ENCODE results near the gene PLCXD3. TPM values are rescaled to one million over a fixed set of nuclear protein-coding genes. Genes with fewer than 3 reads are reported as not detected.

Gene PLCXD3
- total RNA-seq, 1 experiment from 2014 or later, result 0.04 TPM

DNA sequence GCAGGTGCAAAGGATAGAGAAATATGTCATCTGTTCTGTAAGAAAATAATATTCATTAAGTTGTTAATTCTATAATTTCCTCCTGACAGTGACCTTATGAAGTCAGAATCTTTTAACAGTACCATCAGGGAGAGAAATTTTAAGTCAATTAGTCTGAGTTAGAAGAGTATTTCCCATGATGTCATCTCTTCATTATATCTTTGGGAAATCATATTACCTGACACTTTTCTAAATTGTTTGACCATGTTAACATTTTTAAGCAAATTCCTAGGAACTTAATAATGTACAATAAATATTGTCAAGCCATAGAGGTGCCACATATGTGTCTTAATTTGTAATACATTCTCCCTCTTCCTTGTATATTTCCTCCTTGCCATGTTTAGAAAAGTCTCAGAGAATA is 172.7 kb downstream of the PLCXD3 start:
- no peaks in the 10 kb centered on the region for H3K27me3 Mint-ChIP-seq (ENCODE audit: low read depth)
- H3K4me1 Mint-ChIP-seq, result peaks cover 18% of the 10 kb centered on the region
- POLR2A ChIA-PET, result no interaction called here
- no peak overlapping the region for H3K4me3 Mint-ChIP-seq
- no peaks in the 10 kb centered on the region for H3K36me3 Mint-ChIP-seq
- H3K27ac Mint-ChIP-seq, result no peak overlapping the region
- CTCF ChIA-PET, result no interaction called here
- no peak for DNase-seq (ENCODE audit: low spot score)
- ATAC-seq, result no peak
- TF ChIP-seq, protein P1, sequence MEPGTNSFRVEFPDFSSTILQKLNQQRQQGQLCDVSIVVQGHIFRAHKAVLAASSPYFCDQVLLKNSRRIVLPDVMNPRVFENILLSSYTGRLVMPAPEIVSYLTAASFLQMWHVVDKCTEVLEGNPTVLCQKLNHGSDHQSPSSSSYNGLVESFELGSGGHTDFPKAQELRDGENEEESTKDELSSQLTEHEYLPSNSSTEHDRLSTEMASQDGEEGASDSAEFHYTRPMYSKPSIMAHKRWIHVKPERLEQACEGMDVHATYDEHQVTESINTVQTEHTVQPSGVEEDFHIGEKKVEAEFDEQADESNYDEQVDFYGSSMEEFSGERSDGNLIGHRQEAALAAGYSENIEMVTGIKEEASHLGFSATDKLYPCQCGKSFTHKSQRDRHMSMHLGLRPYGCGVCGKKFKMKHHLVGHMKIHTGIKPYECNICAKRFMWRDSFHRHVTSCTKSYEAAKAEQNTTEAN (CRISPR knock-in tag; IDR thresholded peaks at IDR 0.05), result no peak
- no peak for TF ChIP-seq NFYB (CRISPR knock-in tag; conservative IDR thresholded peaks at IDR 0.05; ENCODE audit: low read depth)
- TF ChIP-seq ZNF121 (CRISPR knock-in tag; IDR thresholded peaks at IDR 0.05), result no peak
- no peak for TF ChIP-seq NR2C2 (CRISPR knock-in tag; IDR thresholded peaks at IDR 0.05)
- no peak for TF ChIP-seq ZNF317 (CRISPR knock-in tag; IDR thresholded peaks at IDR 0.05; ENCODE audit: borderline replicate concordance, low read depth)
- TF ChIP-seq EMX1 (CRISPR knock-in tag; IDR thresholded peaks at IDR 0.05), result no peak
- TF ChIP-seq SOX15 (CRISPR knock-in tag; IDR thresholded peaks at IDR 0.05), result no peak
- TF ChIP-seq FOXJ3 (CRISPR knock-in tag; IDR thresholded peaks at IDR 0.05; ENCODE audit: borderline replicate concordance), result no peak
- TF ChIP-seq, protein P2, sequence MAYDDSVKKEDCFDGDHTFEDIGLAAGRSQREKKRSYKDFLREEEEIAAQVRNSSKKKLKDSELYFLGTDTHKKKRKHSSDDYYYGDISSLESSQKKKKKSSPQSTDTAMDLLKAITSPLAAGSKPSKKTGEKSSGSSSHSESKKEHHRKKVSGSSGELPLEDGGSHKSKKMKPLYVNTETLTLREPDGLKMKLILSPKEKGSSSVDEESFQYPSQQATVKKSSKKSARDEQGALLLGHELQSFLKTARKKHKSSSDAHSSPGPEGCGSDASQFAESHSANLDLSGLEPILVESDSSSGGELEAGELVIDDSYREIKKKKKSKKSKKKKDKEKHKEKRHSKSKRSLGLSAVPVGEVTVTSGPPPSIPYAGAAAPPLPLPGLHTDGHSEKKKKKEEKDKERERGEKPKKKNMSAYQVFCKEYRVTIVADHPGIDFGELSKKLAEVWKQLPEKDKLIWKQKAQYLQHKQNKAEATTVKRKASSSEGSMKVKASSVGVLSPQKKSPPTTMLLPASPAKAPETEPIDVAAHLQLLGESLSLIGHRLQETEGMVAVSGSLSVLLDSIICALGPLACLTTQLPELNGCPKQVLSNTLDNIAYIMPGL (CRISPR knock-in tag; IDR thresholded peaks at IDR 0.05), result no peak
- no peaks in the 10 kb centered on the region for H3K9me3 Mint-ChIP-seq

DNA sequence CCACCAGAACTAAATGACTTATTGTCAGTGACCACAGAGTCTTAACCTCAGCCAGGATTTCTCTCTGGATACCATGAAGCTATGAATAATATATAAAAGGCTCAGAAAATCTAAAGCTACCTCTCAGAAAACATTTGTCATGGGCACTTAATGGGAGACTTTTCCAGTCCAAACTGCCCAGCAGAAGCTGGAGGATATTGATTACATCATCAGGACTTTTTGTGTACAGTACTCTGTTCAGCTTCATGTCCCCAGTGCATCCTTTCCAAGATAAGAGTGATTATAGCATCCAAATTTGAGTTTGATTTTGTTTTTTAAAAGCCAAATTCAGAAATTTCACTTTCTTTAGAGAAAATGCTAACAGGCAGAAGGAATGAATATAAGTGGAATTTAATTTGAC is 173.2 kb downstream of the PLCXD3 start:
- ATAC-seq (no peak), DNase-seq (ENCODE audit: low spot score) (no peak)
- no peaks in the 10 kb centered on the region for H3K27me3 Mint-ChIP-seq (ENCODE audit: low read depth)
- no peaks in the 10 kb centered on the region for H3K9me3 Mint-ChIP-seq
- H3K4me3 Mint-ChIP-seq, result no peak overlapping the region
- H3K4me1 Mint-ChIP-seq, result peaks cover 18% of the 10 kb centered on the region
- POLR2A ChIA-PET, result no interaction called here
- H3K36me3 Mint-ChIP-seq, result no peaks in the 10 kb centered on the region
- CTCF ChIA-PET, result no interaction called here
- H3K27ac Mint-ChIP-seq, result no peak overlapping the region
- TF ChIP-seq TP53 (CRISPR knock-in tag; IDR thresholded peaks at IDR 0.05), result no peak
- TF ChIP-seq CREB1 (CRISPR knock-in tag; IDR thresholded peaks at IDR 0.05), result no peak
- TF ChIP-seq SMAD3 (CRISPR knock-in tag; IDR thresholded peaks at IDR 0.05; ENCODE audit: borderline replicate concordance), result no peak
- TF ChIP-seq JUN (CRISPR knock-in tag; IDR thresholded peaks at IDR 0.05), result no peak
- TF ChIP-seq, protein P3, sequence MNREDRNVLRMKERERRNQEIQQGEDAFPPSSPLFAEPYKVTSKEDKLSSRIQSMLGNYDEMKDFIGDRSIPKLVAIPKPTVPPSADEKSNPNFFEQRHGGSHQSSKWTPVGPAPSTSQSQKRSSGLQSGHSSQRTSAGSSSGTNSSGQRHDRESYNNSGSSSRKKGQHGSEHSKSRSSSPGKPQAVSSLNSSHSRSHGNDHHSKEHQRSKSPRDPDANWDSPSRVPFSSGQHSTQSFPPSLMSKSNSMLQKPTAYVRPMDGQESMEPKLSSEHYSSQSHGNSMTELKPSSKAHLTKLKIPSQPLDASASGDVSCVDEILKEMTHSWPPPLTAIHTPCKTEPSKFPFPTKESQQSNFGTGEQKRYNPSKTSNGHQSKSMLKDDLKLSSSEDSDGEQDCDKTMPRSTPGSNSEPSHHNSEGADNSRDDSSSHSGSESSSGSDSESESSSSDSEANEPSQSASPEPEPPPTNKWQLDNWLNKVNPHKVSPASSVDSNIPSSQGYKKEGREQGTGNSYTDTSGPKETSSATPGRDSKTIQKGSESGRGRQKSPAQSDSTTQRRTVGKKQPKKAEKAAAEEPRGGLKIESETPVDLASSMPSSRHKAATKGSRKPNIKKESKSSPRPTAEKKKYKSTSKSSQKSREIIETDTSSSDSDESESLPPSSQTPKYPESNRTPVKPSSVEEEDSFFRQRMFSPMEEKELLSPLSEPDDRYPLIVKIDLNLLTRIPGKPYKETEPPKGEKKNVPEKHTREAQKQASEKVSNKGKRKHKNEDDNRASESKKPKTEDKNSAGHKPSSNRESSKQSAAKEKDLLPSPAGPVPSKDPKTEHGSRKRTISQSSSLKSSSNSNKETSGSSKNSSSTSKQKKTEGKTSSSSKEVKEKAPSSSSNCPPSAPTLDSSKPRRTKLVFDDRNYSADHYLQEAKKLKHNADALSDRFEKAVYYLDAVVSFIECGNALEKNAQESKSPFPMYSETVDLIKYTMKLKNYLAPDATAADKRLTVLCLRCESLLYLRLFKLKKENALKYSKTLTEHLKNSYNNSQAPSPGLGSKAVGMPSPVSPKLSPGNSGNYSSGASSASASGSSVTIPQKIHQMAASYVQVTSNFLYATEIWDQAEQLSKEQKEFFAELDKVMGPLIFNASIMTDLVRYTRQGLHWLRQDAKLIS (CRISPR knock-in tag; IDR thresholded peaks at IDR 0.05; ENCODE audit: borderline replicate concordance), result no peak
- TF ChIP-seq, protein P4, sequence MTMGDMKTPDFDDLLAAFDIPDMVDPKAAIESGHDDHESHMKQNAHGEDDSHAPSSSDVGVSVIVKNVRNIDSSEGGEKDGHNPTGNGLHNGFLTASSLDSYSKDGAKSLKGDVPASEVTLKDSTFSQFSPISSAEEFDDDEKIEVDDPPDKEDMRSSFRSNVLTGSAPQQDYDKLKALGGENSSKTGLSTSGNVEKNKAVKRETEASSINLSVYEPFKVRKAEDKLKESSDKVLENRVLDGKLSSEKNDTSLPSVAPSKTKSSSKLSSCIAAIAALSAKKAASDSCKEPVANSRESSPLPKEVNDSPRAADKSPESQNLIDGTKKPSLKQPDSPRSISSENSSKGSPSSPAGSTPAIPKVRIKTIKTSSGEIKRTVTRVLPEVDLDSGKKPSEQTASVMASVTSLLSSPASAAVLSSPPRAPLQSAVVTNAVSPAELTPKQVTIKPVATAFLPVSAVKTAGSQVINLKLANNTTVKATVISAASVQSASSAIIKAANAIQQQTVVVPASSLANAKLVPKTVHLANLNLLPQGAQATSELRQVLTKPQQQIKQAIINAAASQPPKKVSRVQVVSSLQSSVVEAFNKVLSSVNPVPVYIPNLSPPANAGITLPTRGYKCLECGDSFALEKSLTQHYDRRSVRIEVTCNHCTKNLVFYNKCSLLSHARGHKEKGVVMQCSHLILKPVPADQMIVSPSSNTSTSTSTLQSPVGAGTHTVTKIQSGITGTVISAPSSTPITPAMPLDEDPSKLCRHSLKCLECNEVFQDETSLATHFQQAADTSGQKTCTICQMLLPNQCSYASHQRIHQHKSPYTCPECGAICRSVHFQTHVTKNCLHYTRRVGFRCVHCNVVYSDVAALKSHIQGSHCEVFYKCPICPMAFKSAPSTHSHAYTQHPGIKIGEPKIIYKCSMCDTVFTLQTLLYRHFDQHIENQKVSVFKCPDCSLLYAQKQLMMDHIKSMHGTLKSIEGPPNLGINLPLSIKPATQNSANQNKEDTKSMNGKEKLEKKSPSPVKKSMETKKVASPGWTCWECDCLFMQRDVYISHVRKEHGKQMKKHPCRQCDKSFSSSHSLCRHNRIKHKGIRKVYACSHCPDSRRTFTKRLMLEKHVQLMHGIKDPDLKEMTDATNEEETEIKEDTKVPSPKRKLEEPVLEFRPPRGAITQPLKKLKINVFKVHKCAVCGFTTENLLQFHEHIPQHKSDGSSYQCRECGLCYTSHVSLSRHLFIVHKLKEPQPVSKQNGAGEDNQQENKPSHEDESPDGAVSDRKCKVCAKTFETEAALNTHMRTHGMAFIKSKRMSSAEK (CRISPR knock-in tag; IDR thresholded peaks at IDR 0.05; ENCODE audit: borderline replicate concordance), result no peak
- no peak for TF ChIP-seq MXD4 (CRISPR knock-in tag; IDR thresholded peaks at IDR 0.05; ENCODE audit: borderline replicate concordance)
- no peak for TF ChIP-seq FOXP1 (CRISPR knock-in tag; IDR thresholded peaks at IDR 0.05; ENCODE audit: borderline replicate concordance)
- no peak for TF ChIP-seq GTF2I (CRISPR knock-in tag; conservative IDR thresholded peaks at IDR 0.05)
- no peak for TF ChIP-seq FOXK1 (CRISPR knock-in tag; IDR thresholded peaks at IDR 0.05)

Measured in WTC11 (cell line).